ENCODE data around the gene C11orf68. TPM values are rescaled to one million over a fixed set of nuclear protein-coding genes. Genes with fewer than 3 reads are reported as not detected.

The C11orf68 gene
- total and polyA plus RNA-seq, 9 of the 15 experiments (the other 6 are each of a cell fraction or from before 2014, with no cell fraction given): 3.6 to 35.9 (median 12.8) TPM

- TF ChIP-seq PRMT5 (CRISPR knock-in tag; IDR thresholded peaks at IDR 0.05) (no peak), CBFB (CRISPR knock-in tag; IDR thresholded peaks at IDR 0.05) (no peak), PTRF (tag; IDR thresholded peaks at IDR 0.05) (no peak), MEF2A (IDR thresholded peaks at IDR 0.05; ENCODE audit: control insufficient read depth, low read depth, low read length) (no peak; the same call in 1 of the 2 replicates), GMEB1 (CRISPR knock-in tag; IDR thresholded peaks at IDR 0.05) (no peak), ZNF717 (CRISPR knock-in tag; IDR thresholded peaks at IDR 0.05) (no peak), MTA1 (IDR thresholded peaks at IDR 0.05; ENCODE audit: borderline replicate concordance) (no peak), ZNF586 (CRISPR knock-in tag; conservative IDR thresholded peaks at IDR 0.05) (no peak), ETS2 (tag; IDR thresholded peaks at IDR 0.05; ENCODE audit: borderline replicate concordance, poor library complexity, severe bottlenecking) (no peak), RBFOX2 (IDR thresholded peaks at IDR 0.05; ENCODE audit: low read depth, low read length) (peak; percentile 53), TFAP4 (CRISPR knock-in tag; IDR thresholded peaks at IDR 0.05; ENCODE audit: borderline replicate concordance) (no peak), DNMT1 (IDR thresholded peaks at IDR 0.05) (no peak), ZNF57 (CRISPR knock-in tag; IDR thresholded peaks at IDR 0.05) (no peak), NFATC3 (IDR thresholded peaks at IDR 0.05) (no peak), POLR3A (IDR thresholded peaks at IDR 0.05; ENCODE audit: borderline replicate concordance, extremely low read depth, insufficient read depth, insufficient read length) (no peak), SNAPC5 (CRISPR knock-in tag; IDR thresholded peaks at IDR 0.05) (no peak), ZNF282 (CRISPR knock-in tag; IDR thresholded peaks at IDR 0.05) (no peak), ESRRB (CRISPR knock-in tag; IDR thresholded peaks at IDR 0.05; ENCODE audit: borderline replicate concordance) (no peak), NELFE (IDR thresholded peaks at IDR 0.05; ENCODE audit: insufficient read depth, insufficient read length) (no peak), ZNF347 (CRISPR knock-in tag; IDR thresholded peaks at IDR 0.05; ENCODE audit: low read depth) (no peak), SIX5 (IDR thresholded peaks at IDR 0.05; ENCODE audit: borderline replicate concordance in 1 of 2, insufficient read depth in 1 of 2, low read depth in 1 of 2, low read length in 2 of 2) (no peak)
Measured at GRCh38 chr11:65903068-65903481, 15.8 kb downstream of the C11orf68 start (continued).
